K562 (cell line): ENCODE data around the gene ZNF300. TPM values are rescaled to one million over a fixed set of nuclear protein-coding genes. Genes with fewer than 3 reads are reported as not detected.
A peak's percentile ranks its signal among the peaks of the same experiment; 100 is the strongest.

Experiments used
- NFE2 ChIP-seq: IDR thresholded peaks from 2 replicates; pipeline ENCODE4 v1.6.1; 2014; ENCODE audit warnings: antibody characterized with exemption, low read depth
- SOX6 ChIP-seq: fragments of 450-650 bp; IDR thresholded peaks from 2 replicates; pipeline ENCODE4 v1.6.1; 2014; ENCODE audit warnings: mild to moderate bottlenecking
- STAT5A ChIP-seq: IDR thresholded peaks from 2 replicates; pipeline ENCODE4 v1.6.1; 2012; ENCODE audit warnings: low read length, inconsistent platforms, borderline replicate concordance
- ZNF507 ChIP-seq: conservative IDR thresholded peaks from 2 replicates; pipeline ENCODE4 v1.6.1; 2017; ENCODE audit warnings: missing genetic modification characterization, missing compliant biosample characterization
- polyA plus RNA-seq, 8 experiments: library from polyadenylated mRNA; depleted of rRNA in 4 of 8; stranded (reverse) in 5 of 8; unstranded in 3 of 8; fragments of >200 nt; fragmentation: Nextera tagmentation in 2 of 8; fragmentation: Illumina TruSeq in 1 of 8; extraction: Ambion mirVana in 2 of 8; extraction: Trizol in 1 of 8; gene quantifications; 2 replicates each; pipeline versions ENCODE4 v1.2.1 to v1.2.3, GENCODE V29; 2011 to 2014; ENCODE audit warnings: inconsistent platforms in 1 of 8, missing spikeins in 1 of 8
- total RNA-seq, 7 experiments: library from RNA; depleted of rRNA in 6 of 7; stranded (reverse); fragments of >200 nt in 6 of 7; fragmentation: Illumina TruSeq in 2 of 7; extraction: Trizol in 2 of 7; gene quantifications; 2 replicates each; pipeline versions ENCODE4 v1.2.1 to v1.2.3, GENCODE V29; 2011 to 2021; ENCODE audit warnings: low replicate concordance in 1 of 7
- TF ChIP-seq, protein P1 (sequence below), 2 experiments: fragments of 450-650 bp in 1 of 2; sonication (generic) in 1 of 2; formaldehyde crosslinking in 1 of 2; IDR thresholded peaks; 2 replicates each; pipeline versions ENCODE4 v1.7.1 to v1.9.0; 2016 to 2022; ENCODE audit warnings: inconsistent platforms in 1 of 2, mild to moderate bottlenecking in 1 of 2, missing genetic modification reagents in 1 of 2
- TF ChIP-seq, protein P2 (sequence below): fragments of 200-600 bp; sonication (generic); IDR thresholded peaks from one replicate; pipeline ENCODE4 v1.6.1; 2012; ENCODE audit warnings: mild to moderate bottlenecking, low read depth, low read length, inconsistent platforms

ZNF300 gene
- total and polyA plus RNA-seq, 9 of the 15 experiments (the other 6 are each of a cell fraction or from before 2014, with no cell fraction given) = 4.4 to 13.2 (median 11.1) TPM

DNA sequence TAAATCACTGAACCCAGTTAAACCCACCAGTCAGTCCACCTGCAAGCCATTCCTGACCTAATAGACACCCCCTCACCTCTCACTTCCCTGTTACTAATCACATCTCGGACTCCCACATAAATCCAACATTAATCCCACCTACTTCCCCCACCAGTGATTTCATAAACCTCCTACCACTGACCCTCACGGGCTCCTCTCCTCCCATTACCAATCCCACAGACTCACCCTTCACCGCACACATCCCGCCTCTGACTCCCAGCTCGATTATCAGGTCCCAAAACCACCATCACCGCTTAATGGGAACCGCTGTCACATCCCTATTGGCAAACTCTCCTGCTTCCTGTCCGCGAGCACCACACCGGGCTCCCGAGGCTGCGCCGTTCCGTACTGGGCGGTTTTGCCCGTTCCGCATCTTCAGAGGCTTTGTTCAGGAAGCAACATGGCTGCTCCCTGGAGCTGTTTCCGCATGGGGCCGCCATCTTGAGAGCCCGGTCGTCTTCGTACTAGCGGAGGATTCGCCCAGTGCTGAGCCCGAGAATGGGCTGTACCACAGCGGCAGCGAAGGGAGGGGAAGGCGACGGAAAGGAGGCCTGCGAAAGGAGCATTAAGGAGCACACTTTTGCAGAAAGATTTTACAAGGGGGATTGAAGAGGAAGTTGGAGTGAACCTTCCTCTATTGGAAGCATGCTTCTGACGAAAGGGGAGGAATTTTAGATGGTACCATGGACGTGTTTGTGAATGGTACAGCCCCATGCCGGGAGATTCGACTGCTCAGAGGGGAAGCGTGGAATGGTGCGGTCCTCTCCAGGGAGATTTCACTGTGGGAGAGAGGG lies at the start of gene ZNF300 (continued):
- TF ChIP-seq, protein P1, sequence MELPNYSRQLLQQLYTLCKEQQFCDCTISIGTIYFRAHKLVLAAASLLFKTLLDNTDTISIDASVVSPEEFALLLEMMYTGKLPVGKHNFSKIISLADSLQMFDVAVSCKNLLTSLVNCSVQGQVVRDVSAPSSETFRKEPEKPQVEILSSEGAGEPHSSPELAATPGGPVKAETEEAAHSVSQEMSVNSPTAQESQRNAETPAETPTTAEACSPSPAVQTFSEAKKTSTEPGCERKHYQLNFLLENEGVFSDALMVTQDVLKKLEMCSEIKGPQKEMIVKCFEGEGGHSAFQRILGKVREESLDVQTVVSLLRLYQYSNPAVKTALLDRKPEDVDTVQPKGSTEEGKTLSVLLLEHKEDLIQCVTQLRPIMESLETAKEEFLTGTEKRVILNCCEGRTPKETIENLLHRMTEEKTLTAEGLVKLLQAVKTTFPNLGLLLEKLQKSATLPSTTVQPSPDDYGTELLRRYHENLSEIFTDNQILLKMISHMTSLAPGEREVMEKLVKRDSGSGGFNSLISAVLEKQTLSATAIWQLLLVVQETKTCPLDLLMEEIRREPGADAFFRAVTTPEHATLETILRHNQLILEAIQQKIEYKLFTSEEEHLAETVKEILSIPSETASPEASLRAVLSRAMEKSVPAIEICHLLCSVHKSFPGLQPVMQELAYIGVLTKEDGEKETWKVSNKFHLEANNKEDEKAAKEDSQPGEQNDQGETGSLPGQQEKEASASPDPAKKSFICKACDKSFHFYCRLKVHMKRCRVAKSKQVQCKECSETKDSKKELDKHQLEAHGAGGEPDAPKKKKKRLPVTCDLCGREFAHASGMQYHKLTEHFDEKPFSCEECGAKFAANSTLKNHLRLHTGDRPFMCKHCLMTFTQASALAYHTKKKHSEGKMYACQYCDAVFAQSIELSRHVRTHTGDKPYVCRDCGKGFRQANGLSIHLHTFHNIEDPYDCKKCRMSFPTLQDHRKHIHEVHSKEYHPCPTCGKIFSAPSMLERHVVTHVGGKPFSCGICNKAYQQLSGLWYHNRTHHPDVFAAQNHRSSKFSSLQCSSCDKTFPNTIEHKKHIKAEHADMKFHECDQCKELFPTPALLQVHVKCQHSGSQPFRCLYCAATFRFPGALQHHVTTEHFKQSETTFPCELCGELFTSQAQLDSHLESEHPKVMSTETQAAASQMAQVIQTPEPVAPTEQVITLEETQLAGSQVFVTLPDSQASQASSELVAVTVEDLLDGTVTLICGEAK (IDR thresholded peaks at IDR 0.05) = peak; percentile 77
- TF ChIP-seq, protein P1 (CRISPR knock-in tag; IDR thresholded peaks at IDR 0.05) = no peak
- no peak for TF ChIP-seq ZNF507 (tag)
- TF ChIP-seq SOX6 = peak; percentile 36; the same call in 1 of the 2 replicates
- TF ChIP-seq, protein P2, sequence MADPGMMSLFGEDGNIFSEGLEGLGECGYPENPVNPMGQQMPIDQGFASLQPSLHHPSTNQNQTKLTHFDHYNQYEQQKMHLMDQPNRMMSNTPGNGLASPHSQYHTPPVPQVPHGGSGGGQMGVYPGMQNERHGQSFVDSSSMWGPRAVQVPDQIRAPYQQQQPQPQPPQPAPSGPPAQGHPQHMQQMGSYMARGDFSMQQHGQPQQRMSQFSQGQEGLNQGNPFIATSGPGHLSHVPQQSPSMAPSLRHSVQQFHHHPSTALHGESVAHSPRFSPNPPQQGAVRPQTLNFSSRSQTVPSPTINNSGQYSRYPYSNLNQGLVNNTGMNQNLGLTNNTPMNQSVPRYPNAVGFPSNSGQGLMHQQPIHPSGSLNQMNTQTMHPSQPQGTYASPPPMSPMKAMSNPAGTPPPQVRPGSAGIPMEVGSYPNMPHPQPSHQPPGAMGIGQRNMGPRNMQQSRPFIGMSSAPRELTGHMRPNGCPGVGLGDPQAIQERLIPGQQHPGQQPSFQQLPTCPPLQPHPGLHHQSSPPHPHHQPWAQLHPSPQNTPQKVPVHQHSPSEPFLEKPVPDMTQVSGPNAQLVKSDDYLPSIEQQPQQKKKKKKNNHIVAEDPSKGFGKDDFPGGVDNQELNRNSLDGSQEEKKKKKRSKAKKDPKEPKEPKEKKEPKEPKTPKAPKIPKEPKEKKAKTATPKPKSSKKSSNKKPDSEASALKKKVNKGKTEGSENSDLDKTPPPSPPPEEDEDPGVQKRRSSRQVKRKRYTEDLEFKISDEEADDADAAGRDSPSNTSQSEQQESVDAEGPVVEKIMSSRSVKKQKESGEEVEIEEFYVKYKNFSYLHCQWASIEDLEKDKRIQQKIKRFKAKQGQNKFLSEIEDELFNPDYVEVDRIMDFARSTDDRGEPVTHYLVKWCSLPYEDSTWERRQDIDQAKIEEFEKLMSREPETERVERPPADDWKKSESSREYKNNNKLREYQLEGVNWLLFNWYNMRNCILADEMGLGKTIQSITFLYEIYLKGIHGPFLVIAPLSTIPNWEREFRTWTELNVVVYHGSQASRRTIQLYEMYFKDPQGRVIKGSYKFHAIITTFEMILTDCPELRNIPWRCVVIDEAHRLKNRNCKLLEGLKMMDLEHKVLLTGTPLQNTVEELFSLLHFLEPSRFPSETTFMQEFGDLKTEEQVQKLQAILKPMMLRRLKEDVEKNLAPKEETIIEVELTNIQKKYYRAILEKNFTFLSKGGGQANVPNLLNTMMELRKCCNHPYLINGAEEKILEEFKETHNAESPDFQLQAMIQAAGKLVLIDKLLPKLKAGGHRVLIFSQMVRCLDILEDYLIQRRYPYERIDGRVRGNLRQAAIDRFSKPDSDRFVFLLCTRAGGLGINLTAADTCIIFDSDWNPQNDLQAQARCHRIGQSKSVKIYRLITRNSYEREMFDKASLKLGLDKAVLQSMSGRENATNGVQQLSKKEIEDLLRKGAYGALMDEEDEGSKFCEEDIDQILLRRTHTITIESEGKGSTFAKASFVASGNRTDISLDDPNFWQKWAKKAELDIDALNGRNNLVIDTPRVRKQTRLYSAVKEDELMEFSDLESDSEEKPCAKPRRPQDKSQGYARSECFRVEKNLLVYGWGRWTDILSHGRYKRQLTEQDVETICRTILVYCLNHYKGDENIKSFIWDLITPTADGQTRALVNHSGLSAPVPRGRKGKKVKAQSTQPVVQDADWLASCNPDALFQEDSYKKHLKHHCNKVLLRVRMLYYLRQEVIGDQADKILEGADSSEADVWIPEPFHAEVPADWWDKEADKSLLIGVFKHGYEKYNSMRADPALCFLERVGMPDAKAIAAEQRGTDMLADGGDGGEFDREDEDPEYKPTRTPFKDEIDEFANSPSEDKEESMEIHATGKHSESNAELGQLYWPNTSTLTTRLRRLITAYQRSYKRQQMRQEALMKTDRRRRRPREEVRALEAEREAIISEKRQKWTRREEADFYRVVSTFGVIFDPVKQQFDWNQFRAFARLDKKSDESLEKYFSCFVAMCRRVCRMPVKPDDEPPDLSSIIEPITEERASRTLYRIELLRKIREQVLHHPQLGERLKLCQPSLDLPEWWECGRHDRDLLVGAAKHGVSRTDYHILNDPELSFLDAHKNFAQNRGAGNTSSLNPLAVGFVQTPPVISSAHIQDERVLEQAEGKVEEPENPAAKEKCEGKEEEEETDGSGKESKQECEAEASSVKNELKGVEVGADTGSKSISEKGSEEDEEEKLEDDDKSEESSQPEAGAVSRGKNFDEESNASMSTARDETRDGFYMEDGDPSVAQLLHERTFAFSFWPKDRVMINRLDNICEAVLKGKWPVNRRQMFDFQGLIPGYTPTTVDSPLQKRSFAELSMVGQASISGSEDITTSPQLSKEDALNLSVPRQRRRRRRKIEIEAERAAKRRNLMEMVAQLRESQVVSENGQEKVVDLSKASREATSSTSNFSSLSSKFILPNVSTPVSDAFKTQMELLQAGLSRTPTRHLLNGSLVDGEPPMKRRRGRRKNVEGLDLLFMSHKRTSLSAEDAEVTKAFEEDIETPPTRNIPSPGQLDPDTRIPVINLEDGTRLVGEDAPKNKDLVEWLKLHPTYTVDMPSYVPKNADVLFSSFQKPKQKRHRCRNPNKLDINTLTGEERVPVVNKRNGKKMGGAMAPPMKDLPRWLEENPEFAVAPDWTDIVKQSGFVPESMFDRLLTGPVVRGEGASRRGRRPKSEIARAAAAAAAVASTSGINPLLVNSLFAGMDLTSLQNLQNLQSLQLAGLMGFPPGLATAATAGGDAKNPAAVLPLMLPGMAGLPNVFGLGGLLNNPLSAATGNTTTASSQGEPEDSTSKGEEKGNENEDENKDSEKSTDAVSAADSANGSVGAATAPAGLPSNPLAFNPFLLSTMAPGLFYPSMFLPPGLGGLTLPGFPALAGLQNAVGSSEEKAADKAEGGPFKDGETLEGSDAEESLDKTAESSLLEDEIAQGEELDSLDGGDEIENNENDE = no peak
- no peak for TF ChIP-seq NFE2
- peak; percentile 29; the same call in 1 of the 2 replicates for TF ChIP-seq STAT5A
